ENCODE results near the gene RNASE1. TPM values are rescaled to one million over a fixed set of nuclear protein-coding genes. Genes with fewer than 3 reads are reported as not detected.

The RNASE1 gene
- total and polyA plus RNA-seq, 10 of the 15 experiments (the other 5 are each of a cell fraction or from before 2014, with no cell fraction given): 0.11 to 0.72 (median 0.38) TPM; not detected in 7

DNA sequence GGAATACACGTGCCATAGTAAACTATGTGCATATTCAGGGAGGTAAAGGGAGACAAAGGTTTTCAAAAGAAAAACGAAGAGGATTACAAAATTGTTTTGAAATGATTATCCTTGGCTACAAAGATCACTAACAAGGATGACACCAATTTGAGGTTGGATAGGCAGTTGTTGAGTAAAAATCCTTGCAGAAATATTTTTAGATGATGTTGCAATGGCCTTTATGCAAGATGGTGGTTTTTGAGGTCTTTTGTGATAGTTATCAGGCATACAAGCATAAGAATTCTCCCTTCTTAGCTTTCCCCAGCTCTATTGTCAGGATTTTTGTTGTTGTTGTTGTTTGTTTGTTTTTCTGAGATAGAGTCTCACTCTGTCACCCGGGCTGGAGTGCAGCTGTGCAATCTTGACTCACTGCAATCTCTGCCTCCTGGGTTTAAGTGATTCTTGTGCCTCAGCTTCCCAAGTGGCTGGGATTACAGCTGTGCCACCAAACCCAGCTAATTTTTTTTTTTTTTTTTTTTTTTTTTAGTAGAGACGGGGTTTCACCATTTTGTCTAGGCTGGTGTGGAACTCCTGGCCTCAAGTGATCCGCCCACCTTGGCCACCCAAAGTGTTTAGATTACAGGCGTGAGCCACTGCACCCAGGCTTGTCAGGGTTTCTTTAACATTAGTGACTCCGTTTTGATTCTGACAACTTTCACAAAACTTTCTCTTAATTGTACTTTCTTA lies 7.8 kb downstream of the RNASE1 start:
- ChIA-PET POLR2A (no interaction called here), SMC1A (ENCODE audit: uncharacterized antibody, unreplicated experiment) (no interaction called here), RAD21 (ENCODE audit: unreplicated experiment) (interaction anchor here (0.6 kb wide), 1 partner anchor 29 kb away, joined by 3 read pairs; no protein-coding TSS in a partner anchor), CTCF (interaction anchor here (1.2 kb wide), 1 partner anchor 24 kb away, joined by 4 read pairs; no protein-coding TSS in a partner anchor)
- Histone ChIP-seq H3K79me2 (ENCODE audit: control insufficient read depth, insufficient read depth, low read length) (no peaks in the 10 kb centered on the region), H3K27ac (ENCODE audit: control insufficient read depth, insufficient read depth) (no peak overlapping the region), H3K9ac (ENCODE audit: control insufficient read depth, insufficient read depth, low read length) (no peak overlapping the region; the same call in 1 of the 2 replicates), H3K27me3 (replicated peaks in 1 of 2; ENCODE audit: control insufficient read depth in 2 of 2, insufficient read depth in 2 of 2, low read length in 1 of 2) (no peaks in the 10 kb centered on the region), H3K4me3 (no peak overlapping the region), H4K20me1 (ENCODE audit: control insufficient read depth, insufficient read depth) (no peaks in the 10 kb centered on the region), H3K4me1 (ENCODE audit: control insufficient read depth, insufficient read depth, low read length) (peaks cover 19% of the 10 kb centered on the region), H3K4me2 (ENCODE audit: control insufficient read depth, insufficient read depth) (no peak overlapping the region), H3K36me3 (ENCODE audit: control insufficient read depth in 2 of 2, insufficient read depth in 2 of 2, low read length in 1 of 2) (no peaks in the 10 kb centered on the region), H2AFZ (ENCODE audit: control insufficient read depth, low read depth, low read length) (no peak overlapping the region), H3K9me3 (replicated peaks; ENCODE audit: control insufficient read depth, insufficient read depth, low read length) (no peaks in the 10 kb centered on the region)
- intact Hi-C loops (cut with micrococcal nuclease; ENCODE audit: unreplicated experiment) (no loop called here), in situ Hi-C loops (cut with MboI) (no loop called here)
- no TSS peak for BruUV-seq (replicated peaks)
- TF ChIP-seq SRF (IDR thresholded peaks at IDR 0.05; ENCODE audit: low read depth in 2 of 2, low read length in 2 of 2): no peak
- TF ChIP-seq, protein P1, sequence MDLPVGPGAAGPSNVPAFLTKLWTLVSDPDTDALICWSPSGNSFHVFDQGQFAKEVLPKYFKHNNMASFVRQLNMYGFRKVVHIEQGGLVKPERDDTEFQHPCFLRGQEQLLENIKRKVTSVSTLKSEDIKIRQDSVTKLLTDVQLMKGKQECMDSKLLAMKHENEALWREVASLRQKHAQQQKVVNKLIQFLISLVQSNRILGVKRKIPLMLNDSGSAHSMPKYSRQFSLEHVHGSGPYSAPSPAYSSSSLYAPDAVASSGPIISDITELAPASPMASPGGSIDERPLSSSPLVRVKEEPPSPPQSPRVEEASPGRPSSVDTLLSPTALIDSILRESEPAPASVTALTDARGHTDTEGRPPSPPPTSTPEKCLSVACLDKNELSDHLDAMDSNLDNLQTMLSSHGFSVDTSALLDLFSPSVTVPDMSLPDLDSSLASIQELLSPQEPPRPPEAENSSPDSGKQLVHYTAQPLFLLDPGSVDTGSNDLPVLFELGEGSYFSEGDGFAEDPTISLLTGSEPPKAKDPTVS (IDR thresholded peaks at IDR 0.05; ENCODE audit: low read depth, low read length): no peak
- no peak for TF ChIP-seq KAT2A (conservative IDR thresholded peaks at IDR 0.05; ENCODE audit: control insufficient read depth, low read depth, low read length)
- no peak for TF ChIP-seq CREM (IDR thresholded peaks at IDR 0.05; ENCODE audit: low read depth)
- TF ChIP-seq JUND (IDR thresholded peaks at IDR 0.05; ENCODE audit: low read depth, low read length): no peak
- no peak for TF ChIP-seq SUPT20H (IDR thresholded peaks at IDR 0.05; ENCODE audit: borderline replicate concordance, control insufficient read depth, low read depth, low read length)
- no peak for TF ChIP-seq POLR2AphosphoS5 (IDR thresholded peaks at IDR 0.05; ENCODE audit: low read length)
- no peak for TF ChIP-seq PML (IDR thresholded peaks at IDR 0.05; ENCODE audit: low read length)
- TF ChIP-seq USF1 (IDR thresholded peaks at IDR 0.05; ENCODE audit: borderline replicate concordance, extremely low read length, insufficient read depth, low read depth, low read length): no peak
- TF ChIP-seq STAT3 (IDR thresholded peaks at IDR 0.05; ENCODE audit: low read depth, low read length): no peak
- 68% methylated on average over 6 of the region's 7 CpGs for WGBS (ENCODE audit: insufficient coverage, insufficient replicate concordance, low lambda C conversion rate, missing lambda C conversion rate)
- FAIRE-seq (no peak), DNase-seq (ENCODE audit: low read depth, low spot score) (no peak), ATAC-seq (no peak)

Measured in GM12878 (cell line).